HG03108 (cell line): ENCODE measurements around the gene DSC3.
"Not testable (repeated sequence)": the region's sequence is repeated elsewhere in the genome, so short reads cannot be mapped to it uniquely, and the experiment has no call there.

Source experiments
- ATAC-seq: cut with Tn5 transposase; IDR thresholded peaks from one replicate; pipeline ENCODE4 v1.9.1; 2021; ENCODE audit warnings: moderate library complexity; ENCODE audit not compliant: unreplicated experiment

DSC3 gene

DNA sequence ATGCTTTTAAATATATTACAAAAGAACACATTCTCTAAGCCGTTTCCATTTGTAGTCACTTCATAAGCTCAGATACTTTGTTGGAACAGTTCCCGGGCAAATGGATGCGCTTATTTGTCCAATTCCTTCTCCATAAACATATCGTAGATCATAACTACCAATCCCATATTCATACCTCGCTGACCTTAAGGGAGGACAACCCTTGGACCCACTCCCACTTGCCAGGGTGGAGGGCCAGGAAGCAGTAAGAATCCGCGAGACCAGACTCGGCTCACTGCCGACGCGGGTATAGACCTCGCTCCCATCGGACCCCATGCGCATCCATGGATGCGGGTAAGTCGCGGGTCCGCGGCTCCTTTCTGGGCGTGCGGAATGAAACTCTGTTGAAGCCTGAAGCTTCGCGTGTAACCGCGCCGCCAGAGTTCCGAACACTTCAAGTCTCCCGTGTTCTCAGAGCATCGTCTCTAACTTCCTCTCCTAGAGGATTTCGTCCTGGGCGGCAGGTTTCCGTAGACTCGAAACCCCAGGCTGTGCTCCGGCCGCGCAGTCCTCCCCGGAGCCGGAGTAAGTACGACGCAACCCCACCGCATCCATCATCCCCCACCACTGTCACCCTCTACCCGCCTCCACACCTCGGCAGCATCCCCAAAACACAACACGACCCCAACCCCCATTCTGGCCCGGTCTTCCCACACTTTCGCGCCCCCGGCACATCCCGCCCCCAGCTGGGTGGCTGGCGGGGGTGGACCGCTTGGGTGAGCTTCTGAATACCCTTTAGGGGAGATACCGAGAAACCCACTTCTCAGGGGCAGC is 1.1 kb downstream of the DSC3 start:
- no peak for ATAC-seq

DNA sequence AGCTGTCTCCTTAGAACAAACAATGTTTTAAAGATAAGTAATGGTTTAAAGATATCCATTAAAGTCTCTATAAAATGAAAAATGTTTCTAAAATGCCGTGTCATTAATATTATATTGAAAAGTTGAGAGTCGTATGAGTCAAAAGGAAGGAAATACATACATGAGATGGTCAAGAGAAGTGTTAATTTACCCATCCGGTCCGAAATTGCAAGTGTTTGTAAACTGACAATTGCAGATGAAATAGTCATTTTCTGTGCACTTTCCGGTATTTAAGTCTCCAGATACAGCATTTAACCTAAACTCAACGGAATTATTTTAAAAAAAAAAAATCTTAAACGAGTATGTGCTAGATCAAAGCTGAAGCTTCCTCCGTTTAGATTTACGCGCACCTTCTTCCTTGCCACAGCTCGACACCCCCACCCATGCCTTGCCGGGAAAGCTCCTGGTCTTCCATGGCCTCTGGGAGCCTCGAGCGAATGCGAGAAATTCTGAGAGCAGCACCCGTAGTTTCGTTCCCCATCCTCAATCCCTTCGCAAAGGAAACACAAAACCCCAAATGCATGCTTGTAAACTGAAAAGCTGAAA is 1.8 kb downstream of the DSC3 start:
- ATAC-seq = no peak

DNA sequence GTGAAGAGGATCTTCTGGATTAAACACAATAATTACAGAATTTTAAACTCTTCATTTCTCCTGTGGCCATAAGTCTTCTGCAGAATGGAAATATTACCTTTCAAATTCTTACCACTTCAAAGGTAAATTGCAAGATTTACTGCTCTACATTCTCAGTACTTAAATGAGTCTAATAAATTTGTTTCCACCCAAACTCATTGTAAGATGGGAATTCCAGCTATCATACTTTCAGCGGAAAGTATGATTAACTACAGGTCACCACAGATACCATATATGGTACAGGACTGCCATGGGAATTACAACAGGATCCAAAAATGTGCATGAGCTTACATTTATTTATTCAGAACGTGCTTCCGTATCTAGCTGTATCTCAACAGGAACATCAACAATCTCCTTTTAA is 3.1 kb downstream of the DSC3 start:
- no peak for ATAC-seq

DNA sequence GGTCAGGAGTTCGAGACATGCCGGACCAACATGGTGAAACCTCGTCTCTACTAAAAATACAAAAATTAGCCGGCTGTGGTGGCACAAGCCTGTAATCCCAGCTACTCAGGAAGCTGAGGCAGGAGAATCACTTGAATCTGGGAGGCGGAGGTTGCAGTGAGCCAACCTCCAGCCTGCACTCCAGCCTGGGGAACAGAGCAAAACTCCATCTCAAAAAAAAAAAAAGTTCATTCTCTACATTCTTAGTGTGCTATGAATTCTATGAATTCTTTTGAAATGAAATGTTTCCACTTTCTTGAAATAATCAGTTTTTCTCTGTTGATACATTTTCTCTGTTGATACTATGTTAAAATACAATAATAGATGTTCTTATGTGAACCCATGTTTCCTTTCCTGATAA is 4.9 kb downstream of the DSC3 start:
- ATAC-seq = not testable (repeated sequence)

DNA sequence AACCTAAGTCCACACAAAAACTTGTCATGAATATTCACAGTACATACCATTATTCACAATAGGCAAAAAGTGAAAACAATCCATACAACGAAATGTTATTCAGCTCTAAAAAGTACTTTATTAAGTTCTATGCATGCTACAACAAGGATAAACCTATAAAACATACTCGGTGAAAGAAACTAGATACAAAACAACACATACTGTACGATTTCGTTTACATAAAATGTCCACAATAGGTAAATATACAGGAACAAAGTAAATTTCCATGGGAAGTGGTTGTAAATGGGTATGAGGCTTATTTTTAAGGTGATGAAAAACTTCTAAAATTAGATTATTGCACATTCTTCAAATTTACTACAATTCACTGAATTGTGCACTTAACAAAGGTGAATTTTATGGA is 8.0 kb downstream of the DSC3 start:
- ATAC-seq = no peak

DNA sequence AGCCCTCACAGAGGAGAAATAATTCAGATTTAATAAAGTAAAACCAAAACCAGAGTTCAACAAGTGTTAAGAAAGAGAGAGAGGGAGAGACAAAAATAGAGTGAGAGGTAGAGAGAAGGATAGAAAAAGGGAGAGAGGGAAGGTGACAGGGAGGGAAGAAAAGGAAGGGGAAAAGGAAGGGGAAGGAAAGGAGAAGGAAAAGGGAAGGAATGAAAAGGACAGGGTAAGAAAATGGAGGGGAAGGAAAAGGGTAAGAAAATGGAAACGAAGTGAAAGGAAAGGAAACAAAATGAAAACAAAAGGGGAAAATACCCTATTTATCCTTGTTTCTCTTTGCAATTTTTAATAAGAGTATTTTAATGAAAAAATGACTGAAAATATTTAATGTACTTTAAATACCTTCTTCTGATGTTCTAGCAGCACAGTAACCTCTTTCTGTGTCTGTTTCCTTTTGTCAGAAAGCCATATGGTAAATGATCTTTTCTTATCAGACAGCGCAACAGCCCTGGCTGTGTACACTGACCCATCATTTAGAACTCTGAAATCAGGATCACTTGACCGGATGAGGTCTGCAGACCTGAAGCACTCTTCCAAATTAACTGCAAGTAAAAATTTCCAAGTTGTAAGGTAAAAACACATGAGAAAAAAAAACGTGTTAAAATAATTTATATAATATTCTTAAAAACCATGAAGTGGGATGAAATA is 11.8 kb downstream of the DSC3 start:
- ATAC-seq = no peak

DNA sequence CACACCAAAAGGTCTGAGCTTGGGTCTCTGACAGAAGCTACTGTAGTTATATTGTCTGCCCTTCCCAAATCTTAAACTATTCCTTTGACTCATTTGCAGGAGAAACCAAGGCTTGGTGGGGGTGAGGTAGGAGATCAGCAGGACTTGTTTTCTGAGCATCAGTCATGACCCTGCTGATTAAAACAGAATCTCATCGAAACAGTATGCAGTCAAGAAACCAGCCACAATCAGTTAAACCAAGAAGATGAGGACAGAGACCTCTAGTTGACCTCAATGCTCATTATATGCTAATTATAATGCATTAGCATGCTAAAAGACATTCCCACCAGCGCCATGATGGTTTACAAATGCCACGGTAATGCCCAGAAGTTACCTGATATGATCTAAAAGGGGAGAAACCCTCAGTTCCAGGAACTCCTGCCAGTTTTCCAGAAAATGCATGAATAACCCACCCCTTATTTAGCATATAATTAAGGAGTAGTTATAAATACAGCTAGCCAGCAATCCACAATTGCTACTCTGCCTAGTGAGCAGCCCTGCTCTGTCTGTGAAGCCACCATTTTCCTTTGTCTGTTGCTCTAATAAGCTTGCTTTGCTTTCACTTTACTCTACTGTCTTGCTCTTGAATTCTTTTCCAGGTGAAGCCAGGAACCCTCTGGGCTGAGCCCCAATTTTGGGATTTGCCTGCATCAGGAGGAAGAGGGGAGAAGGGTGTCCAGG is 26.7 kb downstream of the DSC3 start:
- ATAC-seq = no peak

DNA sequence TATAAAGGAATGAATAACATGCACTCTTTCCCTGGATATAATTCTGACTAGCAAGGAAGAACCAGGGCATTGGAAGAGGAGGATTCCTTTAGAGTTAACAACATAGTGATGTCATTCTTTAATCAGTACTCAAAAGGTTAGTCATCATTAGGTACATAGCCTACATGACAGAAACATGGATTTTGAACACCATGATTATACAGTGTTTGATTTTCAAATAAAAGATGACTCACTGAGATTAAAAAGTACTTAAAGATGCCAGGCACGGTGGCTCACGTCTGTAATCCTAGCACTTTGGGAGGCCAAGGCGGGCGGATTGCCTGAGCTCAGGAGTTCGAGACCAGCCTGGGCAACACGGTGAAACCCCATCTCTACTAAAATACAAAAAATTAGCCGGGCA is 31.1 kb downstream of the DSC3 start:
- ATAC-seq = not testable (repeated sequence)

DNA sequence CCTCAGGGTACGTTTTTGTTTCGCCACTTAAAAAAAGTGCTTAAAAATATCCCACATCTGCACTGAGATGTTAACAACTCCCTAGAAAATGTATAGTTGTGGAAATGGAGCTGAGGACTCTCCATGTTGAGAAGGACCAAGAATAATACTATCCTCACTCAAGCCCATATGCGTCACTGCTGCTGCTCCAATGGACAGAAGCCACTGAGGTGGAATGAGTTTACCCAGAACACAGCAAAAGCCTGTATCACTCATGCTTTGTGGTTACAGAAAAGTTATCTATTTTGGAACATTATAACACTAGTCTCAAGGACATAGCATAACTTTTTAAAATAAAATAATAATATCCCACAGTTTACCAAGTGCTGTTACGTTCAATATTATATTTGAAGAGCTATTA is 31.9 kb downstream of the DSC3 start:
- no peak for ATAC-seq

DNA sequence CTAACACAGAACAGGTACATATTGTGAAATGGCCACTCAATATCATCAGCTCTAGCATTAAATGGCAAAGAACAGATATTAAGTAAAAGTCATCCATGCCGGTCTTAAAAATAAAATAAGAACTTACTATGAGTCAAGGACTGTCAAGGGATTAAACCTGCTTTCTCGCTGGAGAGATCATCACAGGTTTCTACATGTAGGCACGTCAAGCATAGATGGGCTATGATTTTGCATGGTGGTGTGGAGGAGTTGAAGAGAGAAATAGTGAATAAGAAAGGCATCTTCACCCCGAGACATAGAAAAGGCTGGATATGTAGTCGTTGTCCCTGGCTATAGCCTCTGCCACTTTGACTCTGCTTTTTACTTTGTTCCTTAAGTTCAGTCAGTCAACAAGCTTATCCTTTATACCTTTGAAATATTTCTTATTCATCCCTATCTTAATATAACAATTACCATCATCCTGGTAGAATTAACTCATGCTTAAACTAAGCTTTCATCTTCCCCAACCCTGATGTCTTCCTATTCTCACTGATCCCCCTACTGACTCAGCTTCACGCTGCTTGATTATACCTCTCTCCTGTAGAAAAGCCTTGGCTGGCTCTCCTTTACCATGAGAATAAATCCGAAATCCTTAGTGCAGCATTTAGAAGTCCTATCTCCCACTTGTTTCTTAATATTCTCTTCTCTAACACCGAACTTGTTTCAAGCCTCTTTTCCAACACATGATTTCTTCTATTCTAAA is 42.5 kb downstream of the DSC3 start:
- ATAC-seq = no peak

DNA sequence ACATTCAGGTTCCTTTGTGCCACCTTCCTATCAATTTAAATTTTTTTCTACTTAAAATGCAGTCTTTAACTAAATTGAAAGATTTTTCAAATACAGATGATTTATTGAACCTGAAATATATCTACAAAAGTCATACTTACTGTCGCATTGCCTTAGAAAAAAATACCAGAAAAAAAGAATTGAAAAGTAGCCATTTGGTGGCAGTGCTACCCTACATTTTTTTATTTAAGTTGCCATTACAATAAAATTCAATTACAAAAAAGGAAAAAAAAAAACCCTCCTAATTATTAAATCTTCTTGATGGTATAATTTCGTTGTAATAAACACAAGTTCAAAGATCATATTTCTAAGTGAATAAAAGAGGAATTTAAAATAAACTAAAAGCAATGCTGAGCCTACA is 43.4 kb downstream of the DSC3 start:
- no peak for ATAC-seq

DNA sequence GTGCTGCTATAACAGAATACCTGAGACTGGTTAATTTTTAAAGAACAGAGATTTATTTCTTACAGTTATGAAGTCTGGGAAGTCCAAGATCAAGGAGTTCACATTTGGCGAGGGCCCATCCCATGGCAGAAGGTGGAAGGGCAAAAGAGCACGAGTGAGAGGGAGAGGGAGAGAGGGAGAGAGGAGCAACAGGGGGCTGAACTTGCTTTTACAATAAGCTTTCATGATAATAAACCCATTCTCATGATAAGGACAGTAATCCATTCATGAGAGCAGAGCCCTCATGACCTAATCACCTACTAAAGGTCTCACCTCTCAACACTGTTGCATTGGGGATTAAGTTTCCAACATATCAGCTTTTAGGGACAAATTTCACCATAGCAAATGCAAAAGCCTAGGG is 45.3 kb downstream of the DSC3 start:
- no peak for ATAC-seq

DNA sequence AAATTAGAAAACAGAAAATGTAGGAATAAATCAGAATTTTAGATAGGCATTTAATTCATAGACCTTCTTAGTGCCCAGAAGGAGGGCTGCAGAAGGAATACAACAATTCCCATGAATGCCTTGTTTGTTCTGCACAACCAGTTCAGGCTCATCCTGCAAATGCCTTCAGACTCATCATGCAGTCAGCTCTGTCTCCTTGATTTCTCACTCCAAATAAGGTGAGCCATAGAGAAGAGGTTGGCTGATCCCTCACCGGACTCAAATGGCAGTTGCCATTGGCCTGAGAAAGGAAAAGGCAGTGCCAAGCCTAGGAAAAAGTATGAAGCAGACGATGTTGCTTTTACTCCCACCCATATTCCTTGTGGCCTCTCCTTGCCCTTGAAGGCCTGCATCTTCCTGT is 50.3 kb downstream of the DSC3 start:
- no peak for ATAC-seq

DNA sequence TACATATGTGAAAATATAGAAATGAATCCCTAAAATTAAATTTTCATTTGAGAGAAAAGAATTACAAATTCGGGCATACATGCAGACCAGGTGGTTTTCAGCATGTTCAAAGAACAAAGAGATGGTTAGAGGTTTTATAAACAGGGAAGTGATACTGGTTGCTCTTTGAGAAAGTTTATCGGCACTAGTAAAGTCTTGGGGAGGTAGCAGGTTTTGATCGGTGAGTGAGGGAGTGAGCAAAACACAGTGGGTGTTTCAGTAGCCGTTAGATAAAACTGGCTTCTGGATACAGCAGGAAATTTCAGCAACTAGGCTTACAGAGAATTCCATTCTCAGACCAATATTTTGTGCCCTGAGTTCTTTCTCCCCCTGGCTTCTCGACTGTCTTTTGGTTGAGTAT is 51.1 kb downstream of the DSC3 start:
- ATAC-seq = no peak

DNA sequence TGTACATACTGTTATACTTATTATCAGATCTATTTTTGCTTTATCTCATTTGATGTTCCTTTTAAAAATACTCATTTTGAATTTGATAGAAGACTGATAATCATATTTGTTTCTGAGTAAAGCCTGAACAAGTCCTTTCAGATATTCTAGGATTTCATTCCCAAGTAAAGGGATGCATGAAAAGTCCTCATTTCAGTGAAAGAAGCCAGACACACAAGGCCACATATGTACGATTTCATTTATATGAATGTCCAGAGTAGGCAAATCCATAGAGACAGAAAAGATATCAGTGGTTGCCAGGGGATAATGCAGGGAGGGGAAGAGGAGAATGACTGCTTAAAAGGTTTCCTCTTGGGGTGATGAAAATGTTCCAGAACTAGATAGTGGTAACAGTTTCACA is 53.4 kb downstream of the DSC3 start:
- no peak for ATAC-seq

DNA sequence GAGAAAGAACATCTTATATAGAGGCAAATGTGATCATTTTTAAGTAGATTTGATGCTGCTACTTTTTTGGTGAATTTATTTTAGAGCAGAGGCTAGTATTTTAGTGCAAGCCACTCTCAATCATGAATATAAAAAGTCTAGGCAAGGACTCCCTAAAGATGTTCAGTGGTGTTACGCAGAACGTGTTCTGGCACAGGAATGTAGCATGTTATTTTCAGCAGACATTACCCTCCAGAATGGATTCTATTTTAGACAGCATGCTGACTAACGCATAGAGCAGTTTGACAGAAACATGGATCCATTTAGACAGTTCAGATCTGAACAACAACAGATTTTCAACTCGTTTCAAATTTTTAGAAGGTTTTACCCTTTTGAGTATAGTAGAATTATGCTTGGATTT is 54.1 kb downstream of the DSC3 start:
- ATAC-seq = no peak

DNA sequence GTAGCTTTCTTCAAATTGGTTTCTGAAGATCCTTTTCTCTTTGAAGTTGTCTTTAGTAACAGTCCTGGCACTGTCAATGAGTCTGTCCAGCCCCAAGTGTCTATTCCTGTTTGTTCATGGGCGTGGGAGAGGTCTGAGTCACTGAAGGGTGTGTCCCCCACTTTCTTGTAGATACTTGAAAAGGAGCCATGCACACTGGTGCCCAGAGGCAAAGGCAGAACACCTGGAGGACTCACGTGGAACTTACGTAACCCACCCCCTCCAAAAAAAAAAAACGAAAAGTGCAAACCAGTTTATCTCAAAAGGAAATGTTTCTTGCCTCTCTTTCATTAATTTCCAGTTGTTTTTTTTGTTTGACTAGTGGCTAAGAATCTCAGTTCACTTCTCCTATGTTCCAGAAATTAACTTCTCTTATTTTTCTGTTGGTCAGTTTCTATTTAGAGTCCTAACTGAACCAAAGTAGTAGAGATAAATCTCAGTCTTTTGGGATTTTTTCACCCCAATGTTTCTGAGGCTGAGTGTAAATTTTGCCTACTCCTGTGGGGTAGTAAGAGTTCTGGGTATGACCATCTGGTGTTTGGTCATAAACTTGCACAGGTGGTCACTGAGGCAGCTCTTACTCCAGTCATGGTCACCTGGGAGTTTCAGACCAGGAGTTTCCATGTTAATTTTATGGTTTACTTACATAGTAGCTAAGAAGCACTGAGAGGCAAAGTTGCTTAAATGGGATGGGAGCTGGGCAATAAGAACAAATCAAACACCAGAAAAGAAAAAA is 54.9 kb downstream of the DSC3 start:
- ATAC-seq = no peak

DNA sequence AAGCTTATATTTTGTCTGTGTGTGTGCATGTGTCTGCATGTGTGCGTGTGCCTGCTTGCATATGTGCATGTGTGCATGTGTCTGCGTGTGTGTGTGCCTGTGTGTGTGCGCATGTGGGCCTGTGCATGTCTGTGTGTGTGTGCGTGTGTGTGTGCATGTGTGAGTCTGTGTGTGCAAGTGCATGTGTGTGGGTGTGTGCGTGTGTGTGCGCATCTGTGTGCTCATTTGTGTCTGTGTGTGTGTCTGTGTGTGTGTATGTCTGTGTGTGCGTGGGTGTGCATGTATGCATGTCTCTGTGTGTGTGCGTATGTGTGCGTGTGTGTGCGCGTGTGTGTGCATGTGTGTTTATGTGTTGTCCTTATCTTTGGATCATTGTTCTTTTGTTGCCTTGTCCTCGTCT is 56.8 kb downstream of the DSC3 start:
- no peak for ATAC-seq

DNA sequence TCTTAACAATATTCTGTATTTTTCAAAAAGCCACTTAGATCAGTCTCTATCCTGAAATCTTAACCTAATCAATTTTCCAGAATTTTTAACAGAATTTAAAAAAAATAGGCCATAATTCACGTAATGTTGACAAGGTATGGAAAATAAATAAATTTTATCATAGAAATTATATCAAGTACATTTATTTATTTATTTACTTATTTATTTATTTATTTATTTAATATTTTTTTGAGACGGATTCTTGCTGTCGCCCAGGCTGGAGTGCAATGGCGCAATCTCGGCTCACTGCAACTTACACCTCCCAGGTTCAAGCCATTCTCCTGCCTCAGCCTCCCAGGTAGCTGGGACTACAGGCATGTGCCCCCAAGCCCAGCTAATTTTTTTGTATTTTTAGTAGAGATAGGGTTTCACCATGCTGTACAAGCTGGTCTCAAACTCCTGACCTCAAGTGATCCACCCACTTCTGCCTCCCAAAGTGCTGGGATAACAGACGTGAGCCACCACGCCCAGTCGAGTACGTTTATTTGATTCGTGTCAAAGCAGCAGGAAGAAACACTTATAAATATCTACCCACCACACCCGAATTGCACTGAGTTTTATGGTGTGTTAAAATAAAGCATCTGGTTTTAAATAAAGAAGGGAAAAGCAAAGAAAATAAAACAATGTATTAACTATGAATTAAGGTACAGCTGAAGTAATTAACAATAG is 60.1 kb downstream of the DSC3 start:
- no peak for ATAC-seq

DNA sequence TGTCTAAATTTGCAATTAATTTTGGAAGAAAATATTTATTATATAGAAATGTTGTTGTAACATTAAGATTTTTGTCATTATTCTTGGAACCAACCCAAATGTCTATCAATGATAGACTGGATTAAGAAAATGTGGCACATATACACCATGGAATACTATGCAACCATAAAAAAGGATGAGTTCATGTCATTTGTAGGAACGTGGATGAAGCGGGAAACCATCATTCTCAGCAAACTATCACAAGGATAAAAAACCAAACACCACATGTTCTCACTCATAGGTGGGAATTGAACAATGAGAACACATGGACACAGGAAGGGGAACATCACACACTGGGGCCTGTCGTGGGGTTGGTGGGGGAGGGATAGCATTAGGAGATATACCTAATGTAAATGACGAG is 64.5 kb downstream of the DSC3 start:
- ATAC-seq = not testable (repeated sequence)
